ENCODE results near the gene ZFPM1.
"Not testable (repeated sequence)": the region's sequence is repeated elsewhere in the genome, so short reads cannot be mapped to it uniquely, and the experiment has no call there.

Gene ZFPM1

GRCh38 chr16:88503771-88504488, 50.9 kb downstream of the ZFPM1 start:
- DNase-seq: no peak

- no peak for DNase-seq
These were observed 51.7 kb downstream of the ZFPM1 start for GRCh38 chr16:88504489-88505404.

GRCh38 chr16:88505405-88506082, 52.5 kb downstream of the ZFPM1 start:
- DNase-seq: no peak

- DNase-seq: no peak
These were observed 53.6 kb downstream of the ZFPM1 start for GRCh38 chr16:88506723-88507122.

GRCh38 chr16:88507231-88507743, 54.2 kb downstream of the ZFPM1 start:
- no peak for DNase-seq

GRCh38 chr16:88508376-88508867, 55.3 kb downstream of the ZFPM1 start:
- DNase-seq: no peak

GRCh38 chr16:88508868-88509748, 56.0 kb downstream of the ZFPM1 start:
- DNase-seq: no peak

- no peak for DNase-seq
These were observed 56.6 kb downstream of the ZFPM1 start for GRCh38 chr16:88509749-88510069.

- DNase-seq: no peak
These were observed 57.3 kb downstream of the ZFPM1 start for GRCh38 chr16:88510091-88510994.

GRCh38 chr16:88511060-88511459, 58.0 kb downstream of the ZFPM1 start:
- DNase-seq: no peak

- DNase-seq: no peak
These were observed 58.8 kb downstream of the ZFPM1 start for GRCh38 chr16:88511906-88512305.

GRCh38 chr16:88512728-88513696, 59.9 kb downstream of the ZFPM1 start:
- no peak for DNase-seq

- no peak for DNase-seq
These were observed 61.0 kb downstream of the ZFPM1 start for GRCh38 chr16:88514070-88514469.

- no peak for DNase-seq
These were observed 61.6 kb downstream of the ZFPM1 start for GRCh38 chr16:88514526-88515232.

- DNase-seq: no peak
These were observed 62.3 kb downstream of the ZFPM1 start for GRCh38 chr16:88515371-88515770.

- DNase-seq: no peak
These were observed 63.0 kb downstream of the ZFPM1 start for GRCh38 chr16:88515925-88516594.

- DNase-seq: no peak
These were observed 63.6 kb downstream of the ZFPM1 start for GRCh38 chr16:88516601-88517061.

- DNase-seq: not testable (repeated sequence)
These were observed 64.2 kb downstream of the ZFPM1 start for GRCh38 chr16:88517208-88517774.
